OCI-LY1 (cell line): Measurements from ENCODE around the gene CAVIN4.

Source experiments
- EZH2 ChIP-seq: fragments of 200-600 bp; sonication (generic), shearing (Covaris generic); IDR thresholded peaks from 2 replicates; pipeline ENCODE4 v1.8.0; 2017; ENCODE audit warnings: borderline replicate concordance, mixed run types, mild to moderate bottlenecking, antibody characterized with exemption, low read length, moderate library complexity, mixed read lengths
- TF ChIP-seq, protein P1 (sequence below): fragments of 200-600 bp; sonication (generic), shearing (Covaris generic); IDR thresholded peaks from 2 replicates; pipeline ENCODE4 v1.5.1; 2017; ENCODE audit warnings: mild to moderate bottlenecking, antibody characterized with exemption, low read length, moderate library complexity, mixed read lengths

DNA sequence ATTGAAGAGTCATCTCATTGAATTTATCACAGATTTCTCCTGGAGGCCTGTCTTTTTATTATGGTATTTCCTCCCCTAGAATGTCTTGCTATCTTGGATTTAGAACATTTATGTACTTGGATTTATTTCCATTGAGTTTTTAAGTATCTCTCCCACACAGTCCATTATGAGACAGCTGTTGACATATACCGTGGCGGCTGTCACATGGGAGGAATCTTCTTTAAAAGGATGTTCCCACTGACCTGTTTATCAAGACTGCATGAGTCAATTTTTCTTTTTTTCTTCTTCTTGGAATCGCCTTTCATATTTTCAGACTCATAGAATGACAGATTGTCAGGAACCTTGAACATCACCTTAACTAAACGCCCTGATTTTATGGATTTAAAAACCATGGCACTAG lies 2.9 kb upstream of the CAVIN4 start:
- TF ChIP-seq, protein P1, sequence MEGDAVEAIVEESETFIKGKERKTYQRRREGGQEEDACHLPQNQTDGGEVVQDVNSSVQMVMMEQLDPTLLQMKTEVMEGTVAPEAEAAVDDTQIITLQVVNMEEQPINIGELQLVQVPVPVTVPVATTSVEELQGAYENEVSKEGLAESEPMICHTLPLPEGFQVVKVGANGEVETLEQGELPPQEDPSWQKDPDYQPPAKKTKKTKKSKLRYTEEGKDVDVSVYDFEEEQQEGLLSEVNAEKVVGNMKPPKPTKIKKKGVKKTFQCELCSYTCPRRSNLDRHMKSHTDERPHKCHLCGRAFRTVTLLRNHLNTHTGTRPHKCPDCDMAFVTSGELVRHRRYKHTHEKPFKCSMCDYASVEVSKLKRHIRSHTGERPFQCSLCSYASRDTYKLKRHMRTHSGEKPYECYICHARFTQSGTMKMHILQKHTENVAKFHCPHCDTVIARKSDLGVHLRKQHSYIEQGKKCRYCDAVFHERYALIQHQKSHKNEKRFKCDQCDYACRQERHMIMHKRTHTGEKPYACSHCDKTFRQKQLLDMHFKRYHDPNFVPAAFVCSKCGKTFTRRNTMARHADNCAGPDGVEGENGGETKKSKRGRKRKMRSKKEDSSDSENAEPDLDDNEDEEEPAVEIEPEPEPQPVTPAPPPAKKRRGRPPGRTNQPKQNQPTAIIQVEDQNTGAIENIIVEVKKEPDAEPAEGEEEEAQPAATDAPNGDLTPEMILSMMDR, result no peak
- no peak for TF ChIP-seq EZH2
